NCI-H128 (cell line): ENCODE results near the gene MSLN.

Experiments used
- DNase-seq: peaks from one replicate; lab custom pipeline; 2025; ENCODE audit not compliant: unreplicated experiment; lab: John Stamatoyannopoulos, UW

The MSLN gene

DNA sequence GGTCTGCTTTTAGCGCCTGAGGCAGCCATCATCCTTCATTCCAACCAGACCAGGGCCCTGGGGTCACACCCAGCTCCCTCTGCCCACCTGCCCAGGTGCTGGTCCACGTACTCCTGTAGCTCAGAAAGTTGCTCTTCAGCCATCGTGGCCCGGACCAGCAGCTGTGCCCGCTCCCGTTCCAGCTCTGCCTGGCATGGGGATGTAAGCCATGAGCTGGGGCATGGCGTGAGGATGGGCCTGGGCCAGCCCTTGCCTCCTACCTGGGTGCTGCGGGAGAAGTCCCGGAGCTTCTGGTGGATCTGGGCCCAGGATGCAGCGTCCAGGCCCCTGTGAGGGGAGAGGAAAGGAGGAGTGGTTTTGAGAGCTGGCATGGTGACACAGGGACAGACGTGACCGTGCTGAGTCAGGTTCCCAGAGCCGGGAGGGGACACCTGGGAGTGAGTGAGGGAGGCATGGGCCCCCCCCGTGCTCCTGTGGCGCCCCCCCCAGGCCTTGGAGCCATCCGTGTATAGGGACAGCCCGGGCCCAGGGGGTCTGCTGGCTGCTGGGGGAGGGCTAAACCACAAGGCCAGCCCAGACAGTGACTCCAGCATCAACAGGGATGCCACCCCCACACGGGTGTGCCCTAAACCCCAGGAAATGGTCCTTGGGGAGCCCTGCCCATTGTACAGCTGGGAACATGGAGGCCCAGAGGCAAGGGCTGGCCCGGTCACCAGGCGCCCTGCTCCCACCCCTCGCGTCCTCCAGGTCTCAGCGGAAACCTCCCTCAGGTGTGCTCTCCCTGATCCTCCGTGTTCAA, 37.5 kb upstream of the MSLN start:
- no peak for DNase-seq

DNA sequence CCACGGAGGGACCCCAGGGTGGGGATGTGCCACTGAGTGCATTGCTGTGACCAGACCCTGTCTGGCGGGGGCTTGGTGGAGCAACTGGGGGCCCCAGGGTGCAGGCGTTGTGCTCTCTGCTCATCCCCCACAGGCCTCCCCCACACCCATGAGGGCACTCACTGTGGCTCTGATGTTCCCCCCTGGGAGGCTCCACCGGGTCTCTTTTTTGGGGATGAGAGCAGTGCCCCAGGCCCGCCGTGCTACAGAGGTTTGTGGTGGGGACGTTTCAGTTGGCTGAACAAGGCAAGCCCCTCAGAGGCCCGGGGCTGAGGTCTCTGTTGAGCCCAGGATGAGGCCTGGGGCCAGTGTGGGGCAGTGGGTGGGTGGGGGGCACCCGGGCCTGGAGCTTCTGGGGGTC, 36.8 kb upstream of the MSLN start:
- no peak for DNase-seq

DNA sequence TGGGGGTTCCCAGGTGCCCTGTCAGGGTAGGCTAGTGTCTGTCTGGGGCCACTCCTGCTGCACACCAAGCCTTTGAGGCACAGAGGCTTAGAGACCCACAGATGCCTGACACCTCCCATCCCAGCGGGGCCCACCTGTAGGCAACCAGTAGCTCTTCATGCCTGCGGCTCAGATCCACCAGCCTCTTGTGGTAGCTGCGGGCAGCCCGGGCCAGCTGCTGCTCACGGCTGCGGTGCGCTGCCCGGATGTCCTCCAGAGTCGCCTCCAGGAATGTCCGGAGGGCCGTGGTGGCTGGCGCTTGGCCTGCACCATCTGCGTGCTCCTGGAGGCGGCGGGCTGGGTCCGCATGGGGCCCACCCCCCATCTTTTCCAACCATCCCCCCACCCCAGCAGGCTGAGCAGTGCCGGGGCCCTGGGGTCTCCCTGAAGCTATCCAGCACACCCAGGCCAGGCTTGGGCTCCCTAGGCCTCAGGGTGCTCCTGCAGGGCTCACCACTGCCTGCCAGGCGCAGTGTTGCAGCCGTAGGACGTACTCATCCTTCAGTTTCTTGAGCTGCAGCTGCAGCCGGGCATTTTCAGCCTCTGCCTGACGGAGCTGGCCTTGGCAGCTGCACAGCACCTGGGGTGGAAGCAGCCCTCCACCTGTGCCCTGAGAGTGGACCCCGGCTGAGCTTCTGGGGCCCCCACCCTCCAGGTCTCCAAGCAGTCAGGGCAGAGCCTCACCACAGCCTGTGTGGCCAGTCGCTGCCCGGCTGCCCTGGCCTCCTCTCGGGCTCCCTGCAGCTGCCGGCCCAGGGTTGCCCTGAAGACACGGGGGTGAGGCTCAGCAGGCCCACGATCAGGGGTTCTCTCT, 36.1 kb upstream of the MSLN start:
- no peak for DNase-seq

DNA sequence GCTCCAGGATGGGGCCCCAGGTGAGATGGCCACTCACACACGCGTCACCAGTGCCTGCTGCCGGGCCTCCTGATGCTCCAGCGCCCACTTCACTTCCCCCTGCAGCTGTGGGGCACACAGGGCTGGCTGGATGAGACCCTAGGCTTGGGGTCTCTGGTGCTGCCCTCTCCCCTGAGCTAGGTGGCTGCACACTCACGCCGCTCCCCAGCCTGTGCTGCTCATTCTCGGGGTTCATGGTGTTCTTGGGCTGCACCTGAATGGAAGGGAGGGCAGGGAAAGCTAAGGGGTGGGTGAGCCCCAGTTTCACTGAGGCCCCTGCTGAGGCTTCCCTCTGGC, 35.5 kb upstream of the MSLN start:
- DNase-seq = no peak

DNA sequence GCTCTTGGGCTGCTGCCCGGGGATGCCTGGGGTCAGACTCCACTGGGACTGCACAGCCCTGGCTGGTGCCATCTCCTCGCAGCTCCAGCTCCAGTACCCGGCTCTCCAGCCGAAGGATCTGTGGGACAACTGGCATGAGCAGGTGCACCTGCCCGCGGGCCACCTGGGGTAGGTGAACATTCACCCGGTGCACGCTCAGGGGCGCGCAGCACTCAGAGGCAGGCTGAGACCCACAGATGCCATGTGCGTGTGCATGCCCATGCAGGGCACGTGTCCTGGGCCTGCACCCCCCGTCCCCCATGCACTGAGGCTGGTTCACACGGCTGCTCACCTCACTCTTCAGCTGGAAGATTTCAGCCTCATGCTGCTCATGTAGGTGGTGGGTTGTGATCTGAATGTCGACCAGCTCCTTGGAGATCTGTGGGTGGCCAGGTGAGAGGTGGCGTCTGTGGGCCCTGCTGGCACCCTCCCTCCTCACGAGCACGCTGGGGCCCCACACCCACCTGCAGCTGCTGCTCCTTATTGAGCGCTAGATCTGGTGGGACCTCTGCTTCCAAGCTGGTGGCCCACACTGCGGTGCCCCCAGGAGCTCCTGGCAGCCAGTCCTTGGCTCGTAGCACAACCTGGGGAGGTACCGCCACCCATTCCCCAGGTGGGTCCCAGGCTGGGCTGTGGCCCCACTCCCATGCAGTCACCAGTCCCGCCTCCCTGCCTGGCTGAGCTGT, 34.9 kb upstream of the MSLN start:
- no peak for DNase-seq

DNA sequence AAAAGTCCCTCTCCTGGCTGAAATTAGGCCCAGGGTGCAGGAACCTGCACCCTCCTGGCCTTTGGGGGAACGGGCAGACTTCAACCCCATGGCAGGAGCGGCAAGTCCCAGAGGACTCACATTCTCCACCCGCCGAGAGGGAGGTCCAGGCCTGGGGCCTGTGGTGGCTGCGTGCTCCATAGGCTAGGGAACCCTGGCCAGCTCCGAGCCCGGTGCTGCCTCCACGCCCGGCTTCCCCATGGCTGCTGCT, 34.4 kb upstream of the MSLN start:
- no peak for DNase-seq

DNA sequence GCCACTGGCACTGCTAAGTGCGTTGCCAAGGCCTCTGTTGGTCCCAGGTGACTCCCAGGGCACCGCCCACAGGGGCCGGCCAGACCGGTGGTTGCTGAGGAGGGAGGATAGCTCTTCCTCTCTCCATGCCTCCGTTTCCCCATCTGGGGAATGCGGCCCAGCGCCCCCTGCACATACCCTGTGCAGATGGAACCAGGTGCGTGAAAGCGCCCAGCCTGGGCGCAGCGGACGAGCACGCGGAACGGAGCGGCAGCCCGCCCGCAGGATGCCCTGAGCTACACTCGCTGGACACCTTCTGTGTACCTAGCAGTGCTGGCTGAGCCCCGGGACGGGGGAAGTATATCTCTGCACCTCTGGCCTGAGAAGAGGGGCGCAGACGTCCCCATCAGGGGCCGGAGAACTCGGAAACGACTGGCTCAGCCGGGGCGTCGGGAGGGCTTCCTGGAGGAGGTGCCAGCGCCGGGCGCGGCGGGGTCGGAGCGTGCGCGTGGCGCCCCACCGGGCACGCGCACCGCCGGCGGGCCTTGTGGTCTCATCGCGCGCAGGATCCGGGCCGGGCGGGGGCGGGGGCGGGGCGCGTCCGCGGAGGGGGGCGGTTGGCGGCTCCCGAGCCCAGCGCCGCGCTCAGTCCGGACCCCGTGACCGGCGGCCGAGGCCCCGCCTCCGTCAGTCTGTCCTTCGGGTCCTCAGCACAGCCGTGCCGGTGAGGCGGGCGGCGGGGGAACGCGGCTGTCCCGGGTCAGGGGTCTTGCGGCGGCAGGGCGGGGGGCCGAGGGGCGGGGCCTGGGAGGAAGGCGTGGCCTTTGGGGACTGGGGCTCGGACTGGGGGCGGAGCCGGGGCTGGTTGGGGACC, 33.9 kb upstream of the MSLN start, which contains the start of the genes CCDC78 and HAGHL:
CCDC78 (minus strand) TSS at position 6 of the 853 bp plus-strand sequence. CDS start 76 bp downstream, outside the sequence.
HAGHL (plus strand) TSS at position 669 of the 853 bp plus-strand sequence. CDS start 404 bp downstream, outside the sequence.
- no peak for DNase-seq

DNA sequence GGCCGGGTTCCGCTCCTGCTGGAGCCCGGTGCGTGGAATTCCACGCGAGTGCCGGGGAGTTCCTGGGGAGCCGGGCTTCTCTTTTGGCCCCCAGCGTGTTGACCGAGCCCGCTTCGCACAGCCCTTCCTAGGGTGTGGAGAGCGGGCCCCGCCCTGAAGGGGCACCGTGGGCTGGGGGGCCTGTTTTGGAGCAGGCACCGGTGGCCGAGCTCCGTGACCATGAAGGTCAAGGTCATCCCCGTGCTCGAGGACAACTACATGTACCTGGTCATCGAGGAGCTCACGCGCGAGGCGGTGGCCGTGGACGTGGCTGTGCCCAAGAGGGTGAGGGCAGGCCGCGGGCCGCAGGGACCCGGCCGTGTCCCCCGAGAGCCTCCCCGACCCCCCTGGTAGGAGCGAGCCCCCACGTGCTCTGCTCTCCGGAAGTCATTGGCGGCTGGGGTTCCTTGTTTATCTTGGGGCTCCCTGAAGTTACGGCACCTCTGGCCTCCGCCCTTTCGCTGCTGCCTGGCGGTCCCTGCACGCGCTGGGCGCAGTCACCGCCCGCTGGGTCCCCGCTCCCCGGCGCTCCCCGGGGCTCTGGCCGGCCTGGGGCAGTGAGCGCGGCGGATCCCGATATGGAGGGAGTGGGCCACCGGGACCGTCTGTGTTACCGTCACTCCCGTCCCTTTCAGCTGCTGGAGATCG, 33.1 kb upstream of the MSLN start:
- no peak for DNase-seq

DNA sequence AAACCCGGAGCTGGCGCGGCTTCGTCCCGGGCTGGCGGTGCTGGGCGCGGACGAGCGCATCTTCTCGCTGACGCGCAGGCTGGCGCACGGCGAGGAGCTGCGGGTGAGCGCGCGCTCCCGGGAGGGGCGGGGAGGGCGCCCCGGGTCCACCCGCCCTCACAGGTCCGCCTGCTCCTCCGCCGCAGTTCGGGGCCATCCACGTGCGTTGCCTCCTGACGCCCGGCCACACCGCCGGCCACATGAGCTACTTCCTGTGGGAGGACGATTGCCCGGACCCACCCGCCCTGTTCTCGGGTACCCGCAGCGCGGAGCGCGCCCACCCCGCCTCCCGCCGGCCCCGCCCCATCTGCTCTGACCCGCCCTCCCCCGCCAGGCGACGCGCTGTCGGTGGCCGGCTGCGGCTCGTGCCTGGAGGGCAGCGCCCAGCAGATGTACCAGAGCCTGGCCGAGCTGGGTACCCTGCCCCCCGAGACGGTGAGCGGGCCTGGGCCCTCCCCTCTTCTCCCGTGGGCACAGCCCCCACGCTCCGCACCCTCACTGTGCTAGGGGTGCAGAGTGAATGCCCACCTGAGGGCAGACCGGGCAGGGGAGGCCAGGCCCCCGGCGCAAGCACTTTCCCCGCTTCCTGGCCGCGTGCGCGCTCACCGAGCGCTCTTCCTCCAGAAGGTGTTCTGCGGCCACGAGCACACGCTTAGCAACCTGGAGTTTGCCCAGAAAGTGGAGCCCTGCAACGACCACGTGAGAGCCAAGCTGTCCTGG, 32.2 kb upstream of the MSLN start:
- DNase-seq = no peak

DNA sequence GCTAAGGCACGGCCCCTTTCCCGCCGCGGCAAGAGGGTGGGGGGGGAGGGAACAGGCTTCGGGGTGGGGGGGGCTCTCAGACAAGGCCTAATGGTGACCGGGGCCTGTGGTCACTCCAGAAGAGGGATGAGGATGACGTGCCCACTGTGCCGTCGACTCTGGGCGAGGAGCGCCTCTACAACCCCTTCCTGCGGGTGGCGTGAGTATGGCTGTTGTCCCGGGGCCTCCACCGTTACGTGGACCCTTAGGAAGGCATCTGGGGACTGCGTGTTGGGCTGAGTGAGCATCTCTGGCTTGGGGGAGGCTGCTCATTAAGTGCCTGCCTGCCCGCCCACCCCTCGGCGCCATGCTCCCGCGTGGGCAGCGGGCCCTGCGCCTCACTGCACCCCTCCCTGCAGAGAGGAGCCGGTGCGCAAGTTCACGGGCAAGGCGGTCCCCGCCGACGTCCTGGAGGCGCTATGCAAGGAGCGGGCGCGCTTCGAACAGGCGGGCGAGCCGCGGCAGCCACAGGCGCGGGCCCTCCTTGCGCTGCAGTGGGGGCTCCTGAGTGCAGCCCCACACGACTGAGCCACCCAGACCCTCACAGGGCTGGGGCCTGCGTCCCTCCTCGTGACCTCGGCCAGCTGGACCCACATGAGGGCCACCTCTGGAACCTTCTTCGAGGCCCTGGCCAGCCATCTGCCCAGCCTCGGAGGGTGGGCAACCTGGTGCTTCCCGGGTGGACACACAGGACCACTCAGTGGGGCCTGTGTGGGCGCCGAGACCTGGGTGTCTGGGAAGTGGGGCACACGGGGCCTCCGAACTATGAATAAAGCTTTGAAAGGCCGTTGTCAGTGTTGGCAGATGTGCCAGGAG, 31.4 kb upstream of the MSLN start:
- DNase-seq = no peak

DNA sequence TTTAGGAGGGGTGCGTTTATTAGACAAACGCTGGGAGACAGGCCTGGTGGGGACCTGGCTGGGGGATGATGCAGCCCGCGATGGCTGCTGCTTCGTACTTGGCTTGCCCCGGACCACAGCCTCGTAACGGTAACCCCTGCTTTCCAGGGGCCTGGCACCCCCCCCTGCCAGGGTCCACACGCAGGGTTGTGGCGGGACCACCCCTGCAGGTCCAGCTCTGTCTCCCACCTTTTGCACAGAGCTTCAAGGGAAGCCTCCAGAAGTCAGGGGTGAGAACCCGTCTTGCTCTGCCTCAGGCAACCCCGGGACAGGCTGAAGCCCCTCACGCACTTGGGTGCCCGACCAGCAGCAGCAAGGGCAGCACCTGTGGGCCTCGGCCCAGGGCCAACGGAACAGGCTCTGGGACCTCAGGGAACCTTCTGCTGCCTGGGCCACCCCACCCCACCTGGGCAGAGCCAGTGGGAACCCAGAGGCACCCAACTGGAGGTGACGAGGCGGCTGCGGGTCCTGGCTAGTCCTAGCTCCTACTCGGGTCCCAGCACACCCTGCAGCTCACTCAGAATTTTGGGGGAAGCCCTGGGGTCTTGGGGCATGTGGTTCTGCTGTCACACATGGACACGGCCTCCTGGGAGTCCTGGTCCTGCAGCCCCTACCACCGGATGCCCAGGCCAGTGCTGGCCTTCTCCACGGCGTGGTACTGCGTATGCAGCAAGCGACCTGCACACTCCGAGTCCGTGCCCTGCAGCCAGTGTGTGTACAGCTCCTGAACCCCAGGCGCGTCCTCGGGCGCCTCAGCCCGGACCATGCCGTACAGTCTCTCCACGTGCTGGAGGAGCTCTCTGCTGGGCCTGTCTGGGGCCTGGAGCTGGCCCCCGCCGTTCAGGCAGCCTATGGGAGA, 30.5 kb upstream of the MSLN start:
- no peak for DNase-seq

DNA sequence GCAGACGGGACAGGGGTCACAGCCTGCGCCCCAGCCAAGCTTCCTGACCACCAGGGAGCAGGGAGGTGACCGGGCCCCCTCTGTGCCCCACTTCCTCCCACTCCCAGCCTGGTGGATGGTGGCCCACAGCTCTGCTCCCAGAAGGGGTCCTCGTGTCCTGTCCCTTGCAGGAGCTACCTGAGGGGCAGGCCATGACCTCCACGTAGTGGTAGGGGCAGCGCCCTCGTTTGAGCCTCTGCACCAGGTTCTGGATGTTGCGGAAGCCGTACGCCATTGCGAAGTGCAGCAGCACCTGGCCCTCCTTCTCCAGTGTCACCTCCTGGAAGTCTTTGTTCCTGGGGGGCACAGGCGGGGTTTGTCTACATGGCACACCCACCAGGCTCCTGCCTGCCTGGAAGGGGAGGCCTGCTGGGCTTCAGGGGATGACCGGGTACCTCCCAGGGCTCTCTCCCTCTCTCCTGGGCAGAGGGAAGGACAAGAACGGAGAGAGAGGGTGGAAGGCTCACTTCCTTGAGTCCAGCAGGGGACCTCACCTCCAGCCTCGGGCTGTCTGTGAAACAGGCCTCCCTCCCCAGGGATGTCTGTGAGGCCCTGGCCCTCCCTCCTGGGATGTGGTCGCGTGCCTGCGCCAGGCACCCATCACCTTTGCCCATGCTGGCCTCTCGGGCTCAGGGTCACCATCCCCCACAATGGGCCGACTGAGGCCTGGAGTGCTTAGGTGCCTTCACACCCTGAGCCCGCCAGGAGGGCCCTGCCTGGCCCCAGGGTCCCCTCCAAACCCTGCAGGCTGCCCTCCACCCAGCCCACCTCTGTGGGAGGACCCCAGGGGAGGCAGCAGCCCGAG, 29.6 kb upstream of the MSLN start:
- DNase-seq = no peak

DNA sequence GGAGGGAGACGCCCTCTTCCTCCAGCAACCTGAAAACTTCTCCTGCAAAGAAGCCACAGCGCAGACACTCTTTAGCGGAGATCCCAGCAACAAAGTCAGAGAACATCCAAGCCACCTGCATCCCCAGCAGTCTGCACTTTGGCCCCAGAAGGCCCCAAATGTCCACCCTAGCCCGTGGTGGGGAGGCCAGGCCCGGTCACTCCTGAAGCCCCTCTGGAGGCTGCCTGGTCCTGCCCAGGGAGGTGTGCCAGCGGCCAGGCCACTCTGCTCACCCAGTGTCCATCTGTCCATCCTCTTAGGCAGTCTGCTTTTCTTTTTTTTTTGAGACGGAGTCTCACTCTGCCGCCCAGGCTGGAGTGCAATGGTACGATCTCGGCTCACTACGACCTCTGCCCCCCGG, 28.2 kb upstream of the MSLN start:
- no peak for DNase-seq

DNA sequence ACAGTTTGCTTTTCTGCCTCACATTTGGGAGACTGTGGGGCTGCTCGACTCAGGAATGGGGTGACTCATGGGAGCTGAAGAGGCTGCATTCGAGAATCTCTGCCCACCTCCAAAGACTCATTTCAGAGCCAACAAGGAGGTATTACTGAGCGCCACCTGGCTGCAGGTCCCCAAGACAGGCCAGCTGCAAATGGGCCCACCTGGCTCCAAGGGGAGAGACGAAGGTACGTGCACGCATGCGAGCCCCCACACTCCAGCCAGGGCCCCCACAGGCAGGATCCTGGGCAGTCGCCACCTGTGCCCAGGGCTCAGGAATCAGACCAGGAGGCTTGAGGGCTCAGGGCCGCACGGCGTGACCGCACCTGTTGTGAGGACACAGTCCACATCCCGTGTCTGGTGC, 27.6 kb upstream of the MSLN start:
- DNase-seq = no peak

DNA sequence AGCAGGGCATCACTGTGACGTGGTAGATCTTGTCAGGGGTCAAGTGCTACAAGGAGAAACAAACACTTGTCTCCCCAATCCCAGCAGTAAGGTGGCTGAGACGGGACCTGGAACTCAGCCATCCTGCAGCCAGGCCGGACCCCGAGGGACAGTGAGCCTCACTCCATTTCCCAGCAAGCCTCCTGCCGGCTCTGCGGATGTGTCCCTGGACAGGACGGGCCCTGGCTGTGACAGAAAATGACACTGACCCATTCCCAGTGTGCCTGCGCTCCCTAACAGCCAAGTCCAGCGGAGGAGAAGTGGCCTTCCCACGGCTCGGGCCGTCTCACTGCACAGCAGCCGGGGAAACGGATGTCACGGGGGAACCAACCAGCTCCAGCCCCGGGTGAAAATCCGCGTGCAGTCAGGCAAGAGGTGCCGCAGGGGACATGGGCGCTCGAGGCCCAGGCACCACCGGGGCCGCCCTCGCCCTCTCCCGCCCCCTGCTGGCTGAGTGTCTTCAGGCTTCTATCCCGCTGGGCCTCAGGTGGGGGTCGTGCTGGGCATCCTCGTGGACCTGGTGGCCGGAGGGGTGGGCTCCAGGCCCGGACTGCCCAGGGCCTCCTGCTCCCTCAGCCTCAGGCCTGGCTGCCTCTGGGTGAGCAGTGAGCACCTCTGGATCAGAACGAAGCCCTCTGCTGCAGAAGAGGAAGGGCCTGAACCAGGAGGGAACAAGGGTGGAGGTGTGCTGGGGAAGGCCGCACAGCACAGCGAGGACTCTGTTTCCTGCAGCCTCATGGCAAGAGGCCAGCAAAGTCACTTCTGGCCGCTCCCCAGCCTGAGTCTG, 26.9 kb upstream of the MSLN start:
- no peak for DNase-seq
